ENCODE measurements around the gene PLK1.

DNA sequence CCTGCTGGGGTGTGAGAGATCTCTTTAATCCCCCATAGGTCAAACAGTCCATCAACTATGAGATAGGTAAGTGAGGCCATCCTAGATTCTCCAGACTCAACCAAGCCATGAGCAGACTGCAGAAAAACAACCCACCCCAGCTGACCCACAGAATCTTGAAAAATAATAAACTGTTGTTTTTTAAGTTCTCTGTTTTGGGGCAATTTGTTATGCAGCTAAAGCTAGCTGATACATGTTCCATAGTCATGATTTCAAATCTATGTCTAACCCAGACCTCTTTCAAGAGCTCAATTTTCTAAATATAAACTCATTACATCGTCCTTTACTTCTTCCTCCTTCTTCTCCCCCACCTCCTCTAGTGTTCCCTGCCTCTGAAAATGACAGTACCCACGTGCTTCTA lies 24.3 kb downstream of the PLK1 start:
- TF ChIP-seq POLR2A (IDR thresholded peaks at IDR 0.05), result no peak
- TF ChIP-seq, protein P1, sequence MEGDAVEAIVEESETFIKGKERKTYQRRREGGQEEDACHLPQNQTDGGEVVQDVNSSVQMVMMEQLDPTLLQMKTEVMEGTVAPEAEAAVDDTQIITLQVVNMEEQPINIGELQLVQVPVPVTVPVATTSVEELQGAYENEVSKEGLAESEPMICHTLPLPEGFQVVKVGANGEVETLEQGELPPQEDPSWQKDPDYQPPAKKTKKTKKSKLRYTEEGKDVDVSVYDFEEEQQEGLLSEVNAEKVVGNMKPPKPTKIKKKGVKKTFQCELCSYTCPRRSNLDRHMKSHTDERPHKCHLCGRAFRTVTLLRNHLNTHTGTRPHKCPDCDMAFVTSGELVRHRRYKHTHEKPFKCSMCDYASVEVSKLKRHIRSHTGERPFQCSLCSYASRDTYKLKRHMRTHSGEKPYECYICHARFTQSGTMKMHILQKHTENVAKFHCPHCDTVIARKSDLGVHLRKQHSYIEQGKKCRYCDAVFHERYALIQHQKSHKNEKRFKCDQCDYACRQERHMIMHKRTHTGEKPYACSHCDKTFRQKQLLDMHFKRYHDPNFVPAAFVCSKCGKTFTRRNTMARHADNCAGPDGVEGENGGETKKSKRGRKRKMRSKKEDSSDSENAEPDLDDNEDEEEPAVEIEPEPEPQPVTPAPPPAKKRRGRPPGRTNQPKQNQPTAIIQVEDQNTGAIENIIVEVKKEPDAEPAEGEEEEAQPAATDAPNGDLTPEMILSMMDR (IDR thresholded peaks at IDR 0.05), result no peak
- TF ChIP-seq POLR2AphosphoS5 (IDR thresholded peaks at IDR 0.05; ENCODE audit: insufficient read depth in 1 of 2, low read depth in 1 of 2), result no peak

Measured in vagina (tissue), 2 donors.